Activated CD8-positive, alpha-beta T cell treated with anti-CD3 and anti-CD28 coated beads for 36 hours (primary cell): ENCODE data around the gene UBN1. TPM values are rescaled to one million over a fixed set of nuclear protein-coding genes. Genes with fewer than 3 reads are reported as not detected.
"Not testable (repeated sequence)": the region's sequence is repeated elsewhere in the genome, so short reads cannot be mapped to it uniquely, and the experiment has no call there.

Source experiments
- ATAC-seq: fragments of 200-7000 bp; cut with Tn5 transposase; one replicate; pipeline ENCODE4 v1.10.0; 2021; ENCODE audit warnings: mild to moderate bottlenecking, moderate library complexity
- CTCF ChIA-PET: fragments of 350-600 bp; sonication (Branson Sonifier 250); formaldehyde crosslinking; loops from one replicate; lab custom pipeline; 2021; ENCODE audit warnings: antibody characterized with exemption; lab: Charles Lee
- POLR2A ChIA-PET: fragments of 350-600 bp; sonication (Branson Sonifier 250); formaldehyde crosslinking; loops from one replicate; lab custom pipeline; 2021; ENCODE audit warnings: antibody characterized with exemption; lab: Charles Lee
- DNase-seq: peaks from one replicate; pipeline ENCODE4 v3.0.0-alpha.2; 2020
- H3K27ac Mint-ChIP-seq: one replicate; pipeline ENCODE4 v1.8.0; 2021; ENCODE audit warnings: mild to moderate bottlenecking, mixed read lengths
- H3K27me3 Mint-ChIP-seq: one replicate; pipeline ENCODE4 v1.8.0; 2021; ENCODE audit warnings: mixed read lengths
- H3K36me3 Mint-ChIP-seq: one replicate; pipeline ENCODE4 v1.8.0; 2021; ENCODE audit warnings: low read depth, mixed read lengths
- H3K4me1 Mint-ChIP-seq: one replicate; pipeline ENCODE4 v1.8.0; 2021; ENCODE audit warnings: low read depth, mixed read lengths
- H3K4me3 Mint-ChIP-seq: one replicate; pipeline ENCODE4 v1.8.0; 2021; ENCODE audit warnings: mild to moderate bottlenecking, moderate library complexity, mixed read lengths
- H3K9me3 Mint-ChIP-seq: one replicate; pipeline ENCODE4 v1.8.0; 2021; ENCODE audit warnings: mixed read lengths
- CTCF ChIP-seq: fragments of 200-600 bp; IDR thresholded peaks from one replicate; pipeline ENCODE4 v1.8.0; 2022; ENCODE audit warnings: antibody characterized with exemption, mild to moderate bottlenecking
- intact Hi-C: fragments of 100-400 bp; cut with micrococcal nuclease; formaldehyde crosslinking; loops from one replicate; pipeline ENCODE4 v1.10.0; 2022
- total RNA-seq, 2 experiments: library from RNA; stranded (reverse); gene quantifications; one replicate each; pipeline ENCODE4 v1.2.3, GENCODE V29; 2021

The UBN1 gene
- total RNA-seq, 2 experiments from 2014 or later = 25.4 to 25.6 TPM

GRCh38 chr16:4892361-4893102 lies 45.3 kb downstream of the UBN1 start:
- DNase-seq (no peak), ATAC-seq (no peak)
- no peak overlapping the region for H3K27ac Mint-ChIP-seq
- ChIA-PET CTCF (no interaction called here), POLR2A (no interaction called here)
- no peak for TF ChIP-seq CTCF
- H3K9me3 Mint-ChIP-seq = no peaks in the 10 kb centered on the region
- no peaks in the 10 kb centered on the region for H3K4me1 Mint-ChIP-seq
- no peaks in the 10 kb centered on the region for H3K36me3 Mint-ChIP-seq
- intact Hi-C loops = no loop called here
- no peaks in the 10 kb centered on the region for H3K27me3 Mint-ChIP-seq
- no peak overlapping the region for H3K4me3 Mint-ChIP-seq

- ChIA-PET POLR2A (no interaction called here), CTCF (interaction anchor here (0.6 kb wide), 1 partner anchor 236 kb away, joined by 3 read pairs; no protein-coding TSS in a partner anchor)
- ATAC-seq (no peak), DNase-seq (no peak)
- no peak for TF ChIP-seq CTCF
- H3K9me3 Mint-ChIP-seq = no peaks in the 10 kb centered on the region
- intact Hi-C loops = no loop called here
- H3K27ac Mint-ChIP-seq = no peak overlapping the region
- H3K27me3 Mint-ChIP-seq = no peaks in the 10 kb centered on the region
- no peak overlapping the region for H3K4me3 Mint-ChIP-seq
- no peaks in the 10 kb centered on the region for H3K36me3 Mint-ChIP-seq
- H3K4me1 Mint-ChIP-seq = no peaks in the 10 kb centered on the region
Measured at GRCh38 chr16:4893103-4893862, 46.0 kb downstream of the UBN1 start.

GRCh38 chr16:4894276-4895150 lies 47.2 kb downstream of the UBN1 start:
- no peak overlapping the region for H3K4me3 Mint-ChIP-seq

GRCh38 chr16:4895366-4895765 lies 48.1 kb downstream of the UBN1 start:
- ATAC-seq = no peak
- H3K36me3 Mint-ChIP-seq = no peaks in the 10 kb centered on the region
- TF ChIP-seq CTCF = no peak
- CTCF ChIA-PET = no interaction called here
- DNase-seq = no peak
- no peak overlapping the region for H3K27ac Mint-ChIP-seq
- no peaks in the 10 kb centered on the region for H3K4me1 Mint-ChIP-seq
- no peak overlapping the region for H3K4me3 Mint-ChIP-seq
- H3K27me3 Mint-ChIP-seq = no peaks in the 10 kb centered on the region
- H3K9me3 Mint-ChIP-seq = no peaks in the 10 kb centered on the region
- POLR2A ChIA-PET = no interaction called here
- intact Hi-C loops = no loop called here

More at GRCh38 chr16:4894276-4895150, 47.2 kb downstream of the UBN1 start:
- no peaks in the 10 kb centered on the region for H3K36me3 Mint-ChIP-seq
- intact Hi-C loops = no loop called here
- no peak overlapping the region for H3K27ac Mint-ChIP-seq
- TF ChIP-seq CTCF = no peak
- no peak for ATAC-seq
- no peaks in the 10 kb centered on the region for H3K9me3 Mint-ChIP-seq
- ChIA-PET POLR2A (no interaction called here), CTCF (interaction anchor here (0.6 kb wide), 1 partner anchor 237 kb away, joined by 3 read pairs; no protein-coding TSS in a partner anchor)
- DNase-seq = no peak
- H3K27me3 Mint-ChIP-seq = no peaks in the 10 kb centered on the region
- no peaks in the 10 kb centered on the region for H3K4me1 Mint-ChIP-seq

GRCh38 chr16:4896761-4897160 lies 49.5 kb downstream of the UBN1 start:
- CTCF ChIA-PET, H3K4me3 Mint-ChIP-seq, H3K4me1 Mint-ChIP-seq, ATAC-seq, DNase-seq, POLR2A ChIA-PET, H3K27me3 Mint-ChIP-seq, H3K27ac Mint-ChIP-seq, intact Hi-C loops, H3K36me3 Mint-ChIP-seq, H3K9me3 Mint-ChIP-seq: not testable (repeated sequence)
